SKM-1 (cell line): ENCODE data around the gene ZNF330.

Source experiments
- DNase-seq: peaks from one replicate; lab custom pipeline; 2025; ENCODE audit not compliant: unreplicated experiment; lab: John Stamatoyannopoulos, UW

Gene ZNF330

GRCh38 chr4:141229408-141230101, 8.9 kb downstream of the ZNF330 start:
- DNase-seq, result no peak

- no peak for DNase-seq
Measured at GRCh38 chr4:141233673-141234072, 13.0 kb downstream of the ZNF330 start.

- no peak for DNase-seq
Measured at GRCh38 chr4:141238186-141238585, 17.5 kb downstream of the ZNF330 start.

GRCh38 chr4:141240259-141240658, 19.6 kb downstream of the ZNF330 start:
- DNase-seq, result no peak

- no peak for DNase-seq
Measured at GRCh38 chr4:141240671-141241070, 20.0 kb downstream of the ZNF330 start.

- DNase-seq, result no peak
Measured at GRCh38 chr4:141241986-141242385, 21.3 kb downstream of the ZNF330 start.

GRCh38 chr4:141244419-141244818, 23.7 kb downstream of the ZNF330 start:
- no peak for DNase-seq

GRCh38 chr4:141246243-141246642, 25.5 kb downstream of the ZNF330 start:
- no peak for DNase-seq

GRCh38 chr4:141246683-141247429, 26.2 kb downstream of the ZNF330 start:
- no peak for DNase-seq

GRCh38 chr4:141247430-141247780, 26.7 kb downstream of the ZNF330 start:
- no peak for DNase-seq

- DNase-seq, result peak; percentile 79
Measured at GRCh38 chr4:141248029-141248428, 27.3 kb downstream of the ZNF330 start.

- DNase-seq, result no peak
Measured at GRCh38 chr4:141248486-141248885, 27.8 kb downstream of the ZNF330 start.

- DNase-seq, result no peak
Measured at GRCh38 chr4:141254326-141254725, 33.6 kb downstream of the ZNF330 start.

- no peak for DNase-seq
Measured at GRCh38 chr4:141255016-141255415, 34.3 kb downstream of the ZNF330 start.

- no peak for DNase-seq
Measured at GRCh38 chr4:141258558-141258957, 37.9 kb downstream of the ZNF330 start.

GRCh38 chr4:141275834-141276233, 55.1 kb downstream of the ZNF330 start:
- no peak for DNase-seq

- DNase-seq, result no peak
Measured at GRCh38 chr4:141283152-141283551, 62.5 kb downstream of the ZNF330 start.

GRCh38 chr4:141283563-141283962, 62.9 kb downstream of the ZNF330 start:
- no peak for DNase-seq
